B cell (primary cell): Measurements from ENCODE around the gene C5. TPM values are rescaled to one million over a fixed set of nuclear protein-coding genes. Genes with fewer than 3 reads are reported as not detected.

Source experiments
- ATAC-seq: fragments of 200-7000 bp; cut with Tn5 transposase; one replicate; pipeline ENCODE4 v1.10.0; 2021; ENCODE audit warnings: low read depth, mild to moderate bottlenecking, moderate number of reproducible peaks, moderate library complexity
- CTCF ChIA-PET: fragments of 350-600 bp; sonication (Branson Sonifier 250); formaldehyde crosslinking; loops from one replicate; lab custom pipeline; 2021; ENCODE audit warnings: antibody characterized with exemption, inconsistent platforms; lab: Charles Lee
- POLR2A ChIA-PET: fragments of 350-600 bp; sonication (Branson Sonifier 250); formaldehyde crosslinking; loops from one replicate; lab custom pipeline; 2021; ENCODE audit warnings: antibody characterized with exemption; lab: Charles Lee
- DNase-seq: peaks from one replicate; pipeline ENCODE4 v3.0.0; 2013
- H2AFZ ChIP-seq: 2 replicates; pipeline ENCODE4 v1.6.1; 2012; ENCODE audit warnings: mild to moderate bottlenecking, low read depth, low read length; ENCODE audit not compliant: insufficient read depth, poor library complexity, severe bottlenecking
- H3K27ac ChIP-seq, 2 donors: 1 replicate in 1 of 2; 2 replicates in 1 of 2; pipeline ENCODE4 v1.5.1; 2012 to 2013; ENCODE audit warnings: low read length in 2 of 2, mild to moderate bottlenecking in 2 of 2, moderate library complexity in 1 of 2
- H3K27me3 ChIP-seq, 4 experiments: fragments of 200-600 bp in 1 of 4; sonication (generic) in 1 of 4; replicated peaks in 1 of 4; 1 replicate in 2 of 4; 2 replicates in 2 of 4; pipeline versions ENCODE4 v1.6.1 to v1.7.0; 2013 to 2016; ENCODE audit warnings: low read length in 3 of 4, mild to moderate bottlenecking in 2 of 4, mixed read lengths in 1 of 4, moderate library complexity in 1 of 4; ENCODE audit not compliant: insufficient read depth in 4 of 4, control insufficient read depth in 3 of 4; ENCODE audit errors: control extremely low read depth in 1 of 4
- H3K36me3 ChIP-seq, 2 experiments: replicated peaks in 1 of 2; 1 replicate in 1 of 2; 2 replicates in 1 of 2; pipeline versions ENCODE4 v1.6.1 to v1.7.1; 2013; ENCODE audit warnings: low read length in 1 of 2; ENCODE audit not compliant: insufficient read depth in 2 of 2, control insufficient read depth in 1 of 2; ENCODE audit errors: control extremely low read depth in 1 of 2, extremely low read depth in 1 of 2
- H3K4me1 ChIP-seq, 2 donors: fragments of 200-600 bp in 1 of 2; sonication (generic) in 1 of 2; 1 replicate in 1 of 2; 2 replicates in 1 of 2; pipeline versions ENCODE4 v1.5.1 to v1.6.1; 2013 to 2017; ENCODE audit warnings: low read length in 2 of 2; ENCODE audit not compliant: control insufficient read depth in 2 of 2, insufficient read depth in 2 of 2
- H3K4me2 ChIP-seq: replicated peaks from 2 replicates; pipeline ENCODE3; 2012; ENCODE audit warnings: mild to moderate bottlenecking, low read depth, low read length; ENCODE audit not compliant: poor library complexity, severe bottlenecking
- H3K4me3 ChIP-seq, 5 experiments: fragments of 200-600 bp in 1 of 5; sonication (generic) in 1 of 5; 1 replicate in 3 of 5; 2 replicates in 2 of 5; pipeline versions ENCODE4 v1.5.1 to v1.7.0; 2011 to 2016; ENCODE audit warnings: low read length in 4 of 5, mild to moderate bottlenecking in 4 of 5, low read depth in 2 of 5, control low read depth in 1 of 5, moderate library complexity in 1 of 5; ENCODE audit not compliant: insufficient read depth in 1 of 5; ENCODE audit errors: control extremely low read depth in 1 of 5, extremely low read depth in 1 of 5
- H3K79me2 ChIP-seq: fragments of 200-600 bp; sonication (generic); one replicate; pipeline ENCODE4 v1.6.0; 2016; ENCODE audit warnings: low read length; ENCODE audit not compliant: control insufficient read depth, insufficient read depth
- H3K9ac ChIP-seq: fragments of 200-600 bp; sonication (generic); 2 replicates; pipeline ENCODE4 v1.6.1; 2017; ENCODE audit warnings: mild to moderate bottlenecking, low read length, moderate library complexity
- H3K9me3 ChIP-seq, 3 donors: one replicate each; pipeline versions ENCODE4 v1.6.1 to v1.7.1; 2013; ENCODE audit warnings: low read length in 2 of 3; ENCODE audit not compliant: control insufficient read depth in 2 of 3, insufficient read depth in 1 of 3; ENCODE audit errors: control extremely low read depth in 1 of 3
- H4K20me1 ChIP-seq: 2 replicates; pipeline ENCODE4 v1.6.0; 2012; ENCODE audit warnings: mild to moderate bottlenecking, low read length; ENCODE audit not compliant: insufficient read depth, control insufficient read depth, poor library complexity, severe bottlenecking
- H3K27ac Mint-ChIP-seq: one replicate; pipeline ENCODE4 v1.8.0; 2021; ENCODE audit warnings: mixed read lengths
- H3K27me3 Mint-ChIP-seq: one replicate; pipeline ENCODE4 v1.8.0; 2021; ENCODE audit warnings: mixed read lengths
- H3K4me1 Mint-ChIP-seq: one replicate; pipeline ENCODE4 v1.8.0; 2021; ENCODE audit warnings: mixed read lengths
- H3K4me3 Mint-ChIP-seq: one replicate; pipeline ENCODE4 v1.8.0; 2021; ENCODE audit warnings: mixed read lengths
- H3K9me3 Mint-ChIP-seq: one replicate; pipeline ENCODE4 v1.8.0; 2022; ENCODE audit warnings: mixed read lengths; ENCODE audit not compliant: insufficient read depth
- CTCF ChIP-seq: fragments of 200-600 bp; IDR thresholded peaks from one replicate; pipeline ENCODE4 v1.8.0; 2022; ENCODE audit warnings: antibody characterized with exemption, mild to moderate bottlenecking
- EZH2 ChIP-seq: IDR thresholded peaks from 2 replicates; pipeline ENCODE4 v1.6.1; 2012; ENCODE audit warnings: borderline replicate concordance, low read depth, mild to moderate bottlenecking, moderate library complexity, low read length; ENCODE audit not compliant: insufficient read depth, poor library complexity, severe bottlenecking
- WGBS: methylation state at CpG from one replicate; pipeline ENCODE4 v1.1.5; 2013; ENCODE audit warnings: missing lambda C conversion rate; ENCODE audit not compliant: insufficient coverage; 5-methylcytosine and 5-hydroxymethylcytosine counted together
- intact Hi-C: fragments of 100-400 bp; cut with micrococcal nuclease; formaldehyde crosslinking; loops from one replicate; pipeline ENCODE4 v1.10.0; 2022
- polyA plus RNA-seq: library from polyadenylated mRNA; depleted of rRNA; stranded (reverse); fragments of >200 nt; gene quantifications from 2 replicates; pipeline ENCODE4 v1.2.3, GENCODE V29; 2012
- total RNA-seq, 2 donors: library from RNA; stranded (reverse); fragments of 120-200 nt in 1 of 2; gene quantifications; 1 replicate in 1 of 2; 2 replicates in 1 of 2; pipeline versions ENCODE4 v1.2.3 to v1.2.4, GENCODE V29; 2013 to 2022

C5 gene
- total and polyA plus RNA-seq, 2 donors (not counting 1 experiment from before 2014, with no cell fraction given), result 2.7 to 10.4 TPM

- H3K4me1 Mint-ChIP-seq, result no peaks in the 10 kb centered on the region
- no peak overlapping the region for H3K4me3 Mint-ChIP-seq
- Histone ChIP-seq H3K9ac (no peak overlapping the region), H3K36me3 (no peaks in the 10 kb centered on the region), H3K27ac (no peak overlapping the region), H3K4me1 (no peaks in the 10 kb centered on the region), H3K79me2 (no peaks in the 10 kb centered on the region), H2AFZ (no peak overlapping the region), H3K4me3 (no peak overlapping the region), H3K9me3 (no peaks in the 10 kb centered on the region), H3K27me3 (no peaks in the 10 kb centered on the region), H3K4me2 (no peak overlapping the region), H4K20me1 (no peaks in the 10 kb centered on the region)
- no peak overlapping the region for H3K27ac Mint-ChIP-seq
- ChIA-PET POLR2A (no interaction called here), CTCF (no interaction called here)
- intact Hi-C loops, result no loop called here
- H3K9me3 Mint-ChIP-seq, result no peaks in the 10 kb centered on the region
- TF ChIP-seq EZH2, result no peak
- TF ChIP-seq CTCF, result no peak
- H3K27me3 Mint-ChIP-seq, result no peaks in the 10 kb centered on the region
- DNase-seq (no peak), ATAC-seq (no peak)
These were observed 23.3 kb downstream of the C5 start for GRCh38 chr9:121026768-121027167.

GRCh38 chr9:121026260-121026691 lies 23.8 kb downstream of the C5 start:
- H3K4me3 ChIP-seq, result no peak overlapping the region
- no peak overlapping the region for H2AFZ ChIP-seq
- H3K4me2 ChIP-seq, result no peak overlapping the region
- H3K36me3 ChIP-seq, result no peaks in the 10 kb centered on the region
- intact Hi-C loops, result no loop called here
- no peaks in the 10 kb centered on the region for H4K20me1 ChIP-seq
- Mint-ChIP-seq H3K27ac (no peak overlapping the region), H3K4me3 (no peak overlapping the region), H3K27me3 (no peaks in the 10 kb centered on the region), H3K9me3 (no peaks in the 10 kb centered on the region), H3K4me1 (no peaks in the 10 kb centered on the region)
- no peak overlapping the region for H3K27ac ChIP-seq
- H3K4me1 ChIP-seq, result no peaks in the 10 kb centered on the region
- no peaks in the 10 kb centered on the region for H3K79me2 ChIP-seq
- DNase-seq (no peak), ATAC-seq (no peak)
- H3K27me3 ChIP-seq, result no peaks in the 10 kb centered on the region
- CTCF ChIA-PET, result no interaction called here
- WGBS, result 100% methylated on average over 1 of the region's 3 CpGs
- H3K9me3 ChIP-seq, result no peaks in the 10 kb centered on the region
- POLR2A ChIA-PET, result no interaction called here
- H3K9ac ChIP-seq, result no peak overlapping the region
- TF ChIP-seq EZH2, result no peak
